NCI-H1417 (cell line): ENCODE results near the gene PIGT.
A peak's percentile ranks its signal among the peaks of the same experiment; 100 is the strongest.

Experiments used
- DNase-seq, 3 experiments: peaks; one replicate each; lab custom pipeline; 2025; lab: John Stamatoyannopoulos, UW

PIGT gene

GRCh38 chr20:45427236-45428149 lies 11.6 kb downstream of the PIGT start:
- no peak for DNase-seq

- DNase-seq = no peak
These were observed 13.7 kb downstream of the PIGT start for GRCh38 chr20:45429618-45430017.

- DNase-seq = no peak
These were observed 16.4 kb downstream of the PIGT start for GRCh38 chr20:45432294-45432693.

- no peak for DNase-seq
These were observed 17.4 kb downstream of the PIGT start for GRCh38 chr20:45433316-45433715.

- DNase-seq = no peak
These were observed 18.0 kb downstream of the PIGT start for GRCh38 chr20:45433976-45434375.

- peak; percentile 76 to 88 (median 81) for DNase-seq
These were observed 21.0 kb downstream of the PIGT start for GRCh38 chr20:45436732-45437485.

GRCh38 chr20:45440424-45440823 lies 24.5 kb downstream of the PIGT start:
- no peak for DNase-seq

- DNase-seq = no peak
These were observed 25.1 kb downstream of the PIGT start for GRCh38 chr20:45440891-45441685.

- no peak for DNase-seq
These were observed 25.8 kb downstream of the PIGT start for GRCh38 chr20:45441746-45442145.

- peak in 1 of 3 experiments; percentile 38 for DNase-seq
These were observed 28.1 kb downstream of the PIGT start for GRCh38 chr20:45444050-45444449.

GRCh38 chr20:45445805-45446562 lies 30.0 kb downstream of the PIGT start:
- DNase-seq = peak in 2 of 3 experiments; percentile 48 to 49

- no peak for DNase-seq
These were observed 32.3 kb downstream of the PIGT start for GRCh38 chr20:45448270-45448669.

GRCh38 chr20:45449528-45449927 lies 33.6 kb downstream of the PIGT start:
- DNase-seq = no peak

- peak in 2 of 3 experiments; percentile 24 to 61 for DNase-seq
These were observed 34.3 kb downstream of the PIGT start for GRCh38 chr20:45450097-45450818.

- DNase-seq = no peak
These were observed 36.3 kb downstream of the PIGT start for GRCh38 chr20:45452238-45452637.

GRCh38 chr20:45452772-45453691 lies 37.1 kb downstream of the PIGT start:
- DNase-seq = no peak

GRCh38 chr20:45456632-45457031 lies 40.7 kb downstream of the PIGT start:
- peak; percentile 18 to 80 (median 59) for DNase-seq

GRCh38 chr20:45459606-45460005 lies 43.7 kb downstream of the PIGT start:
- no peak for DNase-seq

- DNase-seq = no peak
These were observed 45.3 kb downstream of the PIGT start for GRCh38 chr20:45461225-45461624.
